Parathyroid adenoma (tissue), 2 donors: ENCODE data around the gene SYNDIG1.

Experiments used
- H2AFZ ChIP-seq: fragments of 300-600 bp; sonication (generic); one replicate; pipeline ENCODE4 v1.7.0; 2017; ENCODE audit warnings: antibody characterized with exemption, mild to moderate bottlenecking
- H3K27ac ChIP-seq: fragments of 300-600 bp; sonication (generic); one replicate; pipeline ENCODE4 v1.7.0; 2017
- H3K27me3 ChIP-seq: fragments of 300-600 bp; sonication (generic); one replicate; pipeline ENCODE4 v1.7.0; 2017; ENCODE audit warnings: low read length; ENCODE audit not compliant: control insufficient read depth, insufficient read depth
- H3K36me3 ChIP-seq: fragments of 300-600 bp; sonication (generic); one replicate; pipeline ENCODE4 v1.7.0; 2017; ENCODE audit warnings: low read length; ENCODE audit not compliant: control insufficient read depth, insufficient read depth
- H3K4me1 ChIP-seq: fragments of 300-600 bp; sonication (generic); one replicate; pipeline ENCODE4 v1.7.0; 2017; ENCODE audit warnings: control low read depth
- H3K4me2 ChIP-seq: fragments of 300-600 bp; sonication (generic); one replicate; pipeline ENCODE4 v1.7.0; 2017; ENCODE audit warnings: low read length
- H3K4me3 ChIP-seq: fragments of 300-600 bp; sonication (generic); one replicate; pipeline ENCODE4 v1.7.0; 2017; ENCODE audit warnings: low read depth, low read length
- H3K79me2 ChIP-seq: fragments of 300-600 bp; sonication (generic); one replicate; pipeline ENCODE4 v1.7.0; 2017; ENCODE audit warnings: control low read depth
- H3K9ac ChIP-seq: fragments of 300-600 bp; sonication (generic); one replicate; pipeline ENCODE4 v1.7.0; 2017; ENCODE audit warnings: mild to moderate bottlenecking
- H3K9me3 ChIP-seq: fragments of 300-600 bp; sonication (generic); one replicate; pipeline ENCODE4 v1.7.0; 2017; ENCODE audit warnings: low read length; ENCODE audit not compliant: control insufficient read depth
- TF ChIP-seq, protein P1 (sequence below): fragments of 300-600 bp; sonication (generic); IDR thresholded peaks from one replicate; pipeline ENCODE4 v1.7.0; 2017; ENCODE audit warnings: antibody characterized with exemption, mild to moderate bottlenecking
- donor health status: primary hyperparathyroidism.

Gene SYNDIG1

DNA sequence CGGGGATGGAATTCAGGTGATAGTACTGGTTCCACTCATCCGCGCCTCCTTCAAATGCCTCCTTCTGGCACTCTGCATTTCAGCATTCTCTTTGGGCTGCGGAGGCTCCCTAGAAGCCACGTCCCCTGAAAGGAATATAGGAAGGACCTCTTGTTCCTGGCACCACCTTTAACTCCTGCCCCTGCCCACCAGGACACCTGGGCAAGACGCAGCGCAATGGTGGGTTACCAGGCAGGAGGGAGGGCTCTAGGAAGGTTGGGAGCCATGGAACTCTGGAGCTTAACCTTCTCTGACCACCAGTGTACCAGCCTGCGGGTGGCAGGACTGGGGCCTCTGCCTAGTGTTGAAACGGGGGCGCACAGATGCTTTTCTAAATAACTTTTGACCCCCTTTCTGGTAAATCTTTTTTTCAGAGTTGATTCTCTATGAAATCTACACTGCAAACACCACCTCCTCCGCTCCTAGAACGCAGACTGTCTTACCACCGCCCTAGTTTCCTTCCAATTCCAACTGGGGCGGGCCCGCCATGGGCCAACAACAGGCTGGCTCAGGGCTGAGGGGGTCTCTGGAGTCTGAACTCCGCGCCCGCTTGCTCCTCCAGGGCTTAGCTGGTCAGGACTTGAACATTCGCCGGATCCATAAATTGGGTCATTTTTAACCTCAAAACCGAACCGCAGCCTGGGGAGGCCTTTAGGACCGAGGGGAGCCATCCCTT, 871 bp upstream of the SYNDIG1 start:
- H2AFZ ChIP-seq = peak overlapping the region; percentile 19
- TF ChIP-seq, protein P1, sequence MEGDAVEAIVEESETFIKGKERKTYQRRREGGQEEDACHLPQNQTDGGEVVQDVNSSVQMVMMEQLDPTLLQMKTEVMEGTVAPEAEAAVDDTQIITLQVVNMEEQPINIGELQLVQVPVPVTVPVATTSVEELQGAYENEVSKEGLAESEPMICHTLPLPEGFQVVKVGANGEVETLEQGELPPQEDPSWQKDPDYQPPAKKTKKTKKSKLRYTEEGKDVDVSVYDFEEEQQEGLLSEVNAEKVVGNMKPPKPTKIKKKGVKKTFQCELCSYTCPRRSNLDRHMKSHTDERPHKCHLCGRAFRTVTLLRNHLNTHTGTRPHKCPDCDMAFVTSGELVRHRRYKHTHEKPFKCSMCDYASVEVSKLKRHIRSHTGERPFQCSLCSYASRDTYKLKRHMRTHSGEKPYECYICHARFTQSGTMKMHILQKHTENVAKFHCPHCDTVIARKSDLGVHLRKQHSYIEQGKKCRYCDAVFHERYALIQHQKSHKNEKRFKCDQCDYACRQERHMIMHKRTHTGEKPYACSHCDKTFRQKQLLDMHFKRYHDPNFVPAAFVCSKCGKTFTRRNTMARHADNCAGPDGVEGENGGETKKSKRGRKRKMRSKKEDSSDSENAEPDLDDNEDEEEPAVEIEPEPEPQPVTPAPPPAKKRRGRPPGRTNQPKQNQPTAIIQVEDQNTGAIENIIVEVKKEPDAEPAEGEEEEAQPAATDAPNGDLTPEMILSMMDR = no peak
- no peak overlapping the region for H3K9ac ChIP-seq
- H3K36me3 ChIP-seq = no peaks in the 10 kb centered on the region
- H3K9me3 ChIP-seq = no peaks in the 10 kb centered on the region
- H3K79me2 ChIP-seq = no peaks in the 10 kb centered on the region
- H3K4me1 ChIP-seq = peaks cover 7% of the 10 kb centered on the region
- H3K27me3 ChIP-seq = peaks cover 3% of the 10 kb centered on the region
- no peak overlapping the region for H3K4me3 ChIP-seq
- no peak overlapping the region for H3K27ac ChIP-seq
- H3K4me2 ChIP-seq = peak overlapping the region; percentile 65

DNA sequence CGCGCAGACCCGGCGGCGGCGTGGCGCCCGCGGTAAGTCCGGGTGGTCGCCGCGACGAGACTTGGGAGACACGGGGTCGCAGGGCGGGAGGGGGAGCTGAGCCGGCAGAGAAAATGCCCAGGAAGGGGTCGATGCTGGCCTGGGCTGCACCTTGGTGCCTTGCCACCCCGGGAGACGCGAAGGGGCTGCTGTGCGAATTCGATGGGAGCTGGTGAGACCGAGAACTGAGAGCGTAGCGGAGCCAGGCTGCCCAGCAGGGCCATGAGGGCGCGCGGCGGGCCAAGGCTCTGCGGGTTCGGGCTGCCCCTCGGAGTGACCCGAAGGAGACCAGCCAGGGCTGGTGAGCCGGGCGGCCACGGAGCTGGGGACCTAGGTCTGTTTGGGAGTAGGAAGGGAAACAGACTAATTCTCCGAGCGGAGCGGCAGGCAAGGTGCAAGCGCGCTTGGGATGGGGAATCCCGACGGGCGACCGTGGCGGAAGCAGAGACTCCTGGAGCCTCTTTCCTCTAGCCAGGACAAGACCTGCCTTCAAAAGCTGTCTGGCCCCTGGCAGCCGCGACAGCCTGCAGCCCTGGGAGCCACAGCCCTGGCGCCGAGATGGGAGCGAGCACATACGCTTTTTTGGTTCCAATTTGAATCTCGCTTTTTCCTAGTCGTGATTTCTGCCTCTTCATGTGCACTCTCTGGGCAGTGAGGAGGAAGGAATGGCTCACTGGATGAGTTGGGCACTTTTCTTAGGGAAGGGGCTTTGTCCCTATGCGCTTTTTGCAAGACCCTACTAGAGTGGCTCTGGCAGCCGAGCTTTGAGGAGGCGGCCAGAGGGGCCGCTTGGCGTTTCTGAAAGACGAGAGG, 691 bp downstream of the SYNDIG1 start:
- H2AFZ ChIP-seq = peak overlapping the region; percentile 15
- H3K4me3 ChIP-seq = no peak overlapping the region
- no peaks in the 10 kb centered on the region for H3K36me3 ChIP-seq
- peaks cover 7% of the 10 kb centered on the region for H3K4me1 ChIP-seq
- H3K27ac ChIP-seq = no peak overlapping the region
- no peak overlapping the region for H3K9ac ChIP-seq
- TF ChIP-seq, protein P1 = no peak
- no peaks in the 10 kb centered on the region for H3K79me2 ChIP-seq
- peak overlapping the region; percentile 65 for H3K4me2 ChIP-seq
- H3K27me3 ChIP-seq = peaks cover 3% of the 10 kb centered on the region
- H3K9me3 ChIP-seq = no peaks in the 10 kb centered on the region

DNA sequence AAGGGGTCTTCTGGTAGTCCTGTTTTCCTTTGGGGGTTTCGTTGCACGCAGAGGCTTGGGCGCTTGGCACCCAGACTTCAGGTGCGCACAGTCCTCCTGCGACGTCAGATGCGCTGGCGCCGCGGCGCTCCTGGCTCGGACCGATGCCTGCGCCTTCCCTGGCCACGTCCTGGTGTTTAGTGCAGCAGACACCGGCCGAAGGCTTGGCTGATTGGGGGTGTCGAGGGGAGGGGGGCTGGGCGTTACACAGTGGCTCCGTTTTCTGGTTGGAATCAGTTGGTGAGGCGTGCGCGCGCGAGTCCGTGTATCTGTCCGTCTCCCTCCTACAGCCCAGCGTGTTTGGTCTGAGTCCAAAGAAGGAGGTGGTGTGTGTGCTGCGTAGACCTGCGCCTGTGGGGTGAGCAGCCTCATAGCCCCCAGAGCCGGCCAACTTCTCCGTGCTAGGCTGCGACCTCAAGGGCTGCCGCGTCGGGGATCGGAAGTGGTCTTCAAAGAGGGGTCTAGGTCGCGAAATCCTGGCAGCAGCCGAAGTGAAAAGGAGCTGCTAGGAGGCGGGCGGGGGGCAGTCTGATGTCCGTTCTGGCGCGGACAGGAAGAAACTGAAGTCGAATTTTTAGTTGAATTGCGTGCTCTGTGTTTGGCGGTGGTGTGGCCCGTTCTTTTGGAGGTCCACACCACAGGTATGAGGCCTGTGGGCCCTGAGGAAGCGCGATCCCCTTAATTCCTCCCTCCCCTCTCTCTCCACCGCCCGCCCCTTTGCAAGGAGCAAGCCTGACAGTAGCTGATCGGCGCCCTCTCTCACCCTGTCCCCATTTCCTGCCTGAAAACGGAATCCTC, 1.5 kb downstream of the SYNDIG1 start:
- no peaks in the 10 kb centered on the region for H3K9me3 ChIP-seq
- H3K9ac ChIP-seq = no peak overlapping the region
- no peak overlapping the region for H3K27ac ChIP-seq
- H3K79me2 ChIP-seq = no peaks in the 10 kb centered on the region
- H3K4me1 ChIP-seq = peaks cover 7% of the 10 kb centered on the region
- no peak overlapping the region for H3K4me3 ChIP-seq
- H2AFZ ChIP-seq = no peak overlapping the region
- H3K36me3 ChIP-seq = no peaks in the 10 kb centered on the region
- peaks cover 3% of the 10 kb centered on the region for H3K27me3 ChIP-seq
- TF ChIP-seq, protein P1 = no peak
- peak overlapping the region; percentile 65 for H3K4me2 ChIP-seq

DNA sequence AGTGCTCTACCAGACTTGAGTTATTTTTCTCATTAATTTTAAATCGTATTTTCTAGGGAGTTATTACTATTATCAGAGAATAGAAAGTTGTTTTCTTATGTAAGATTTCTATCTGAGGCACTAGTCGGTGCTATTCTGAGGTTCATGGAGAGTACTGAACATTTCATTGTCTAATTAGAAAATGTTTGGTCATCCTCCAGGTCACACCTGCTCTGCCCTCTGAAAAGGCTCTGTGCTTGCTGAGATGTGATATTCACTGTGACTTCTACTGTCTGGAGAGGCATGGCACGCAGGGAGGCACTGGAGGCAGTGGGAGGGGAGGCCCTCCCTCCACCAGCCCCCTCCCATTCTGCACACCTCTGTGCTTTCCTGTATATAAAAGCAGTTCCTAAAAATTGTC, 3.0 kb downstream of the SYNDIG1 start:
- Histone ChIP-seq H3K4me3 (no peak overlapping the region), H3K9ac (no peak overlapping the region), H3K27me3 (peaks cover 3% of the 10 kb centered on the region), H3K79me2 (no peaks in the 10 kb centered on the region), H3K36me3 (no peaks in the 10 kb centered on the region), H3K4me2 (no peak overlapping the region), H3K27ac (no peak overlapping the region), H2AFZ (no peak overlapping the region), H3K4me1 (peaks cover 7% of the 10 kb centered on the region), H3K9me3 (no peaks in the 10 kb centered on the region)
- TF ChIP-seq, protein P1 = no peak
